Stimulated activated CD4-positive, alpha-beta T cell treated with anti-CD3 and anti-CD28 coated beads, Interleukin-1b, Interleukin-23, amount 100 ng/mL, for 4 hours (primary cell): ENCODE data around the gene NPIPB9.
"Not testable (repeated sequence)": the region's sequence is repeated elsewhere in the genome, so short reads cannot be mapped to it uniquely, and the experiment has no call there.

Experiments
- DNase-seq, 2 donors: peaks; one replicate each; pipeline ENCODE4 v3.0.0-alpha.2; 2020; ENCODE audit warnings: low read depth in 2 of 2

The NPIPB9 gene

DNA sequence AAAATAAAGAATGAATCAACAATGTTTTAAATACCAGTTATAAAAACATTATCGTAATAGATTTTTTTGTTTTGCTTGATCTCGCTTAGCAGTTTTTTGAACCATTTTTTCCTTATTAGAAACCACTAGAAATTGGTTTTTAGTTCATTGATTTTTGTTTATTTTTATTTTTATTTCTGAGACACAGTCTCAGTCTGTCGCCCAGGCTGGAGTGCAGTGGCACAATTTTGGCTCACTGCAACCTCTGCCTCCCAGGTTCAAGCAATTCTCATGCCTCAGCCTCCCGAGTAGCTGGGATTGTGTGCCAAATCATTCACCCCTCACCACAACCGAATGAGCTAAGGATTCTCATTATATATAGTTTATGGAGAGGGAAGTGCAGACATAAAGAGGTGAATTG, at the start of gene NPIPB9:
Gene NPIPB9 (plus strand): TSS at position 301 of the 400 bp plus-strand sequence.
- DNase-seq, result not testable (repeated sequence)

DNA sequence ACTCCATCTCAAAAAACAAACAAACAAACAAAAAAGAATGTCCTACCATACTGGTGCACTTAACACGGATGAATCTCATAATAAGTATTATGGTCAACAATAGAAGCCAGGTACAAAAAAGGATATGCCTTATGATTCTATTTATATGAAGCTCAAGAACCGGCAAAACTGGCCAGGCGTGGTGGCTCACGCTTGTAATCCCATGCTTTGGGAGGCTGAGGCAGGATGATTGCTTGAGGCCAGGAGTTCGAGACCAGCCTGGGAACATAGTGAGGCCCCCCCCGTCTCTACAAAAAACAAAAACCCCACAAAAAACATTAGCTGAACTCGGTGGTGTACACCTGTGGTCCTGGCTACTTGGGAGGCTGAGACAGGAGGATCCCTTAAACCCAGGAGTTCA, 47.3 kb upstream of the NPIPB9 start:
- not testable (repeated sequence) for DNase-seq

DNA sequence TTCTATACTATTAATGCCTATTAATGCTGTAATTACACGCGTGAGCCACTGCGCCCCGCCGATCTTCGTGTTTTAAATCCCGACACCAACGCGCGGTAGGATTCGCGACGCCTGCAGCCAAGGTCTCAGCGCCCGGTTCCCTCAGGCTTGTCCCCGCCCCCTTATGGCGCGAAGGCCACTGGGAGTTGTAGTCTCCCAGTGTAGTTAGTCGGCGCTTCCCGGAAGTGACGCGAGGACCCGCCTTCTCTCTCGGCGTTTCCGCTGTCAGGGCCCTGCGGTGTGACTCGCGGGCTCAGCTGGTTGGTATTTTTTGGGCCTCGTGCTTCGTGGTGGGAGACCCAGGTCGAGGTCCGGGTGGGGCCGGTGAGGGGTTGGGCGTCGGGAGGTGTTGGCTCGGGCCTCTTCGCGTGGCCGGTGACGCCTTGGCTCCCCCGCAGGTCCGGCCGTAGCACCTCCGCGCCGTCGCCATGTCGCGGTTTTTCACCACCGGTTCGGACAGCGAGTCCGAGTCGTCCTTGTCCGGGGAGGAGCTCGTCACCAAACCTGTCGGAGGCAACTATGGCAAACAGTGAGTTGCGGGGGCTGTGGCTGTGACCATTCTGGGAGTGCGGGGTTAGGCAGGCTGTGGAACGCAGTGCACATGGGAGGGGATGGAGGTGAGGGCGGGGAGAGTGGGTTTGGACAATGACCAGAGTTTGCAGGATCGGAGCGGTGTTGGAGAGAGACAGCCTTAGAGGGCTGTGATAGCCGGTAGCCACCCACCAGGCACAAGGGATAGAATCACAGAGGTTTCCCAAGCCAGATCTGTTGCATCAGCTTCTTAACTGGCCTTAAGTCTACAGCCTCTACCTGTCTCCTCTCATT, 40.1 kb upstream of the NPIPB9 start, which contains the start of gene EIF3C:
Gene EIF3C (plus strand): TSS at position 245 of the 864 bp plus-strand sequence. CDS start 223 bp downstream, at position 468.
- DNase-seq, result not testable (repeated sequence)

DNA sequence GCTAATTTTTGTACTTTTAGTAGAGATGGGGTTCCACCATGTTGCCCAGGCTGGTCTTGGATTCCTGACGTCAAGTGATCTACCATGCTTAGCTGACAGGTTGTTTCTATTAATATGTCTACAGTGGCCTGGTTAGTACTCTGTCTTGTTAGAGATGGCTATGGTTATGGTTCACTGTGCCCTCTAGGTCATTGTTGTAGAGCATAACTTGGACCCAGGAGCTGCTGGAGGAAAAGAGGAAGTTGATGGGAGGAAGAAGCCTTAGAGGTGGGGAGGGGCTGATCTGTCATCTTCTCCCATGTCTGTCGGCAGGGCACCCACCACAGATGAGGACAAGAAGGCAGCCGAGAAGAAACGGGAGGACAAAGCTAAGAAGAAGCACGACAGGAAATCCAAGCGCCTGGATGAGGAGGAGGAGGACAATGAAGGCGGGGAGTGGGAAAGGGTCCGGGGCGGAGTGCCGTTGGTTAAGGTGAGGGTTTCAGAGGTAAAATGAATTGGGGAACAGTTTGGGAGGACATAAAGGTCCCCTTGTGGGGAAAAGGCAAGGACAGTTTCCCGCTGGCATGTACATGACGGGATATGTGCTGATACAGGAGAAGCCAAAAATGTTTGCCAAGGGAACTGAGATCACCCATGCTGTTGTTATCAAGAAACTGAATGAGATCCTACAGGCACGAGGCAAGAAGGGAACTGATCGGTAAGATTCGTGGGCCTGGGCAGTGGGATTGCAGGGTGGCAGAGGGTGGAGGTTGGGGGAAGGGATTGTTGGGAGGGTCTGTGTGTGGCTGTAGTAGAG, 28.5 kb upstream of the NPIPB9 start:
- DNase-seq, result not testable (repeated sequence)

DNA sequence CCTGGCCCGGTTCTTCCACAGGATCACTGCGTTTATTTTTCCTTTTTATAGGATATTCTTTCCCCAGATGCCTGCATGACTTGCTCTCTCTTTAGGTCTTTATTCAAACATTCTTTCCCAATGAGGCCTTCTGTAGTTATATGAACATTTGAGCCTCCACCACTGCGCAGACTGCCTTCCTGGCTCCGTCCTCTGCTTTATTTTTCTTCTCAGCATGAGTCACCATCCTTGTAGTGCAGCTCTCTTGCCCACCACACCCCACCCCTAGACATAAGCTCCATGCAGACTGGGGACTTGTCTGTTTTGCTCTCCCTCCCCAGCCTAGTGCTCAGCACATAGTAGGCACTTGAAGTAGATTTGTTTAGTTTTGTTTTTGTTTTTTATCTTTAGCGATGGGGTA, 20.3 kb upstream of the NPIPB9 start:
- not testable (repeated sequence) for DNase-seq

DNA sequence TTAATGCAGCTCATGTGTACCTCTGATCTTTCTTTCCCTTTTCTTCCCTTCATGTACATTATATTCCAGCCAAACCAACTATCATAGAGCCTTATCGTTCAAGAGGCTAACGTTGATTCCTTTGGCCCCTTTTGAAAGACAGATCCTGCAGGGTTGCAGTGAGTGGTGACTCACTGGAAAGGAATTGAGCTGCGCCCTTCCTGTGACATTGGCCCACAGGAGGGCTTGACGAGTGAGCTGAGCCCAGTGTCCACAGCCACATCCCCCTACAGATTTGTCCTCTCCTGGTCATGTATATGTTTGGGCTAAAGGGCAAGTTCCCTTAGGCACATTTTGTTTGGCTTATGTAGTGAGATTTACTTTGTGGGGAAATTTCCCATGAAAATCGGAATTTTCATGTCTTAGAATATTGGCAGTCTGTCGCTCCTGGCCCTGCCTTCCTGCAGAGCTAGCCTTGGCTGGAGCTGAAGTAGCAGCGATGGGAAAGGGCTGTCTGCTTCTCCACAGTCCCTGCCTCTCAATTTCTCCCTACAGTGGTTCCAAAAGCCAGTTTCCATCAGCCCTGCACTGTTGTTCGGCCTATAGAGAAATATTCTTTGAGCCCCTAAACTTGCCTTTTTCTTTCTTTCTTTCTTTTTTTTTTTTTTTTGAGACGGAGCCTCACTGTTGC, 19.0 kb upstream of the NPIPB9 start:
- DNase-seq, result not testable (repeated sequence)

DNA sequence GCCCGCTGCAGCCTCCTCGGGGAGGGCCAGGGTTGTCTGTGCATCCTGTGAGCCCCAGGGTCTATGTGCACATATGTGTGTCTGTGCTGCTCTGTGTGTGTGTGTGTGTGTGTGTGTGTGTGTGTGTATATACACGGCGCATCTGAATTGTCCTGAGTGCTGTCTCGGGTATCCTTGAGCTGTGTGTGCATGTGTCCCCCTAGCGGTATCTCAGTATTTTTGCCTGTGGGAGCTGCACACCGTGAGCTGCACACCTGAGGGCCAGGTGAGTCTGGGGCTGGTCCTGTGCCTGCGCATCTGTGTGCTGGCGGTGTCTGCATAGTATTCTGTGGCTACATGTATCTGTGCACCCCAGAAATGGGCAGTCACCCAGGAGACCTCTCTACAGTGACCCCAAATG, 11.8 kb upstream of the NPIPB9 start:
- not testable (repeated sequence) for DNase-seq

DNA sequence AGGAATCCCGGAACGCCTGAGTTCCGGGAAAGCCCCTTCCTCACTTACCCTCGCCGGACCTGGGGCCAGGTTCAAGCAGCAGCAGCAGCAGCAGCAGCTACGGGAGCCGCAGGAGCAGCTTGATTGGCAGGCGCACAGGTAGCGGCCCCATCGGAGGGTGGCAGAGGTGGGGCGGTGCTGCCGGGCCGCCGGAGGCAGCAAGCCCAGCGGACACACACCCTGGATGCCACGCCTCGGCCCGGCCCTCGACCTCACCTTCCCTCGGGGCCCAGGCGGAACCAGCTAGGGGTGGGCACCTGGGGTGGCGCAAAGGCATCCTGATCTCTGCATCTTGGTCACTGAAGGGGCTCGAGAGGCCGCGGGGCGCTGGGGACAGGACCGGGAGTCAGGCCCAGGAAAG, 11.0 kb upstream of the NPIPB9 start:
- DNase-seq, result not testable (repeated sequence)

DNA sequence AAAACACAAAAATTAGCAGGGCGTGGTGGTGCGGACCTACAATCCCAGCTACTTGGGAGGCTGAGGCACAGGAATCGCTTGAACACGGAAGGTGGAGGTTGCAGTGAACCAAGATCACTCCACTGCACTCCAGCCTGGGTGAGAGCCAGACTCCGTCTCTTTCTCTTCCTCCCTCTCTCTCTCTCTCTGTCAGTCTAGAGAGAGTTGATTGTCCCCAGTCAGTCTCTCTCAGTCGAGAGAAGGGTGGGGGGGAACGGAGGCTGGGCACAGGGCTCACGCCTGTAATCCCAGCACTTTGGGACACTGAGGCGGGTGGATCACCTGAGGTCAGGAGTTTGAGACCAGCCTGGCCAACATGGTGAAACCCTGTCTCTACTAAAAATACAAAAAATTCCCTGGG, 10.3 kb upstream of the NPIPB9 start:
- not testable (repeated sequence) for DNase-seq

DNA sequence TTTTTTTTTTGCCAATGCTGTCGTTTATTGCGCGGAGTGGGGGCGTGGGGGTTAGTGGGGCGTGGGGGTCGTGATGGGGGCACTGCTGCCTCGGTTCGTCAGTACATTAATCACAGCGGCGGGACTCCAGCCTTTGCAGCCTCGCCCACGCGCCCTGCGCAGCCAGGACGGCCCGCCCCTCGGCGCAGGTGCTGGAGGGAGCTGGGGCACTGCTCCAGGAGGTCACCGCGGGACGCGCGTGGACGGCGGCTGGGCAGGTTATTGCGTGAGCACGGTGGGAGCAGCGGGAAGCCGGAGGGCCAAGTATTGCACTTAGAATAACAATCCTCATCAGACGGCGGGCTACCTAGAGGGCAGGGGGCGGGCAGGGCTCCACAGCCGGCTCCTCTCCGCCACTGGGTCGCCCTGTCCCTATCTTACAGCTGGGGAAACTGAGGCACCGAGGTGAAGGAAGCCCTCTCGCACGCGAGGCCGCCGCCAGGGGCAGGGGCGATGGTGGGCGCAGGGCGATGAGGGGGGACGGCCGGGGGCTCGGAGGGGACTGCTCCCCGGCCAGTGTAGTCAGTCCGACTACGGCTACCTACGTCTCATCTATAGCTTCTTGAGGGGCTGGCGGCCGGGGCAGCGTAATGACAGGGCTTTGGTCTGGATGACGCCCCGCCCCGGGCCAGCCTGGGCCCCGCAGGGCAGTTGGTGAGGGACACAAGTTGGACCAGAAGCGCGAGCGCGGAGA, 4.8 kb upstream of the NPIPB9 start:
- not testable (repeated sequence) for DNase-seq

DNA sequence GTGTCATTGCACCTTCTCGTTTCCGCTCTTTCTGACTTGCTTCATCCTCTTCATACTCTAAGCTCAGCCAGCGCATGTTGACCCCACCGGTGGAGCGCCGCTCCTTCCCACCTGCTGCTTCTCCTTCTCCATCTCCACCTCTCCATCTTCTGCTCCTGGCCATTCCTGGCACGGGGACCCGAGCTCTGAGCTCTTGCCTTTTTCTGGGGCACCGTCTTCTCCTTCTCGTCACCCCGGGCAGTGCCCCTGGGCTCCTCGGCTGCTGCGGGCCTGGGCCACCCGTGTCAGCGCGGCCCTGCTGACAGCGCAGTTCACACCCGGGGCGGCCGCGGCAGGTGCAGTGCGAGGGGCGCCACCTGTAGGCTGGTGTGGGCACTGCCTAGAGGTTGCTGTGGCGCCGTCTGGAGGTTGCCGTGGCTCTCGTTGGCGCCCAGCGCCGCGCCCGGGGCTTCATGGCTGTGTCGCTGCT, 1.6 kb upstream of the NPIPB9 start:
- peak in 1 of 2 donors; percentile 32 for DNase-seq

DNA sequence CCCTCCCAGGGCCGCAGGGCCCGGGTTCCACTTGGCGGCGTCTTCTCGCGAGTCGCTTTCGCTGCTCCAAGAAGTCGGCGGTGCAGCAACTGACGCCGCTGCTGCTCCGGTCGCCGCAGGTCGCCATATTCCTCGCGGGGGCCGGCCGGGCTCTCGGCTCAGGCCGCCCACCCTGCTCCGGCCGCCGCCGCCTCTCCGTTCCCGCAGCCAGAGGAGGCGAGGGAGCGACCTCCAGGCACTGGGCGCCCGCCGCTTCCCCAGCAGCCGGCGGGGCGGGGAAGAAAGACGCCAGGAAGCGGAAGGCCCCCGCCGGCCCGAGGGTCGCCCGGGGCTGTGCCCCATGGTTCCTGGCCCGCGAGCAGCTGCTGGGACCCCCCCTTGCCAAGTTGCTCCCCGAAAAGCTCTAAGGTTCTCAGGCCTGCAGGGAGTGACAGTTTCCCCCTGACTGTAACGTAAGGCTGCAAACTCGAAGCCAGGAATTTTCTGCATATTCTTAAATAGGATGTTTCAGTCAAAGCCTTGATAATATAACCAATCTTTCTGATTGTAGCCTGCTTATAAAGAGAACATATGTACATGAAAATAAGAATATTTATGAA, 1.0 kb upstream of the NPIPB9 start:
- DNase-seq, result not testable (repeated sequence)

DNA sequence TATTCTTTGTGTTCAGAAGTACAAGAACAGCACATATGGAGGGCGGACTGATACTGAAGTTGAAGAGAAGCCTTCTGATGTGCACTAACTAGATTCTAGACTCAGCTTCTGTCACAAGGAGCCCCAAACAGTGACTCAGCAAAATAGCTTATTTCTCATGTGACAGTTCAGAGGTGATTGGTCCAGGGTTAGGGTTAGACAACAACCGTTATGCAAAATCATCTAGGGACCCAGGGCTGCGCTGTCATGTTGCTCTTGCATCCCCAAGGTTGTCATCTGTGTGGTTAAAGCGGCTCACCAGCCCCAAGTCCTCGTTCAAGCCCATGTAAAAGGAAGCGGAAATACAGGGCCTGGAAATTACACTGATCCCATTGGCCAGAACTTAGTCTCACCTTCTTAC, 30.1 kb downstream of the NPIPB9 start:
- not testable (repeated sequence) for DNase-seq

DNA sequence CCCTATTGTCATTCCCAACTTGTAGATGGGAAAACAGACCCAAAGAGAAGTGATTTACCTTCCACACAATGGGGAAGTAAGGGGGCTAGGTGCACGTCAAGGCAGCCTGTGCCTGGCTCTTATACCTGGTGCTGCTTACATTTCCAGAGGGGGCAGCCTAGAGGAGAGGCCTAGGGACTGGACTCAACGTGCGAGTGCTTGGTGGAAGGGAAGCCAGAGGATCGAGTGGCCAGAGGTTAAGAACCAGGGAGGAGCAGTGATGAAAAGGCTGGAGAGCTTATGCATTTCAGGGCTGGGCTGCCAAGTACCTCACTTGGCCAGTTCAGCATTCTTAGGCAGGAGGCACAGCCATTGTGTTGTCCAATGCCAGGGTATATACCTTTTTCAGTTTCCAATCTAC, 30.8 kb downstream of the NPIPB9 start:
- DNase-seq, result not testable (repeated sequence)

DNA sequence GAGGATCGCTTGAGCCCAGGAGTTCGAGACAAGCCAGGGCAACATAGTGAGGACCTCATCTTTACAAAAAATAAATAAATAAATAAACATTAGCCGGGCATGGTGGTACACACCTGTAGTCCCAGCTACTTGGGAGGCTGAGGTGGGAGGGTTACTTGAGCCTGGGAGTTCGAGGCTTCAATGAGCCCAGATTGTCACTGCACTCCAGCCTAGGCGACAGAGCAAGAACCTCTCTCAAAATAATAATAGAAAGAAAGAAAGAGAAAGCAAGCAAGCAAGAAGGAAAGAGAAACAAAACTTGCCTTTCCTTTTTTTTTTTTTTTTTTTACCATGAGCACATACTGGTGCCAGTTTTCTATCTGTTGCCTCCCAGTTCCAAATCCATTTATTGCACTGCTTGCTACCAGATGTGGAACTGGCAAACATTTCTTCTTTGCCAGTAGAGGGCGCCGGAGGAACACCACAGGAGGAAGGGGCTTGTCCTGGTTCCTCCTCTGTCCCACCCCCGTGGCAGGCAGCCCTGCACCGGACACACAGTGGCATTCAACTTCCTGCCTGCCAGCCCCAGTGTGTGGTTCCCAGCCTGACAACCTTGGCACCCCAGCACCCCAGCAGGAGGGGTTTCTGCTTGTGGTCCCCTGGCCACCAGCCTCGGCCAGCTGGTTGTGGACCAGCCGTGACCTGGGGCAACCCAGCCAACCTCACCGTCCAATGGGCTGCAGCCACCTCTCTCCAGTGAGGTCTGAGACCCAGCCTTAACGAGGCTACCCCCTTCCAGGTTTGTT, 50.8 kb downstream of the NPIPB9 start:
- peak; percentile 17 to 71 for DNase-seq

DNA sequence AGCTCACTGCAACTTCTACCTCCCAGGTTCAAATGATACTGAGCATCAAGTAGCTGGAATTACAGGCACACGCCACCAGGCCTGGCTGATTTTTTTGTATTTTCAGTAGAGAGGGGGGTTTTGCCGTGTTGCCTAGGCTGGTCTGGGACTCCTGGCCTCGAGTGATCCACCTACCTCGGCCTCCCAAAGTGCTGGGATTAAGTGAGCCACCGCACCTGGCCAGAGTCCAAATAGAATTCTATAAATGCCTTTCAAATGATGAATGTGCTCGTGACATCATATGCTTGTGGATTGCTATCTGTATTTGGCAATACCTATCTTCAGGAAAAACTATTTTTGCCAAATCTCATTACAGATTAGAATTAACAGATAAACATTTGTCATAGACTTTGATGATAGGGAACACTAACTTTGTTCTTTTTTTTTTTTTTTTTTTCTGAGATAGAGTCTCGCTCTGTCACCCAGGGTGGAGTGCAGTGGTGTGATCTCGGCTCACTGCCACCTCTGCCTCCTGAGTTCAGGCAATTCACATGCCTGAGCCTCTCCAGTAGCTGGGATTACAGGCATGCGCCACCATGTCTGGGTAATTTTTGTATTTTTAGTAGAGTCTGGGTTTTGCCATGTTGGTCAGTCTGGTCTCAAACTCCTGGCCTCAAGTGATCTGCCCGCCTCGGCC, 56.0 kb downstream of the NPIPB9 start:
- not testable (repeated sequence) for DNase-seq

DNA sequence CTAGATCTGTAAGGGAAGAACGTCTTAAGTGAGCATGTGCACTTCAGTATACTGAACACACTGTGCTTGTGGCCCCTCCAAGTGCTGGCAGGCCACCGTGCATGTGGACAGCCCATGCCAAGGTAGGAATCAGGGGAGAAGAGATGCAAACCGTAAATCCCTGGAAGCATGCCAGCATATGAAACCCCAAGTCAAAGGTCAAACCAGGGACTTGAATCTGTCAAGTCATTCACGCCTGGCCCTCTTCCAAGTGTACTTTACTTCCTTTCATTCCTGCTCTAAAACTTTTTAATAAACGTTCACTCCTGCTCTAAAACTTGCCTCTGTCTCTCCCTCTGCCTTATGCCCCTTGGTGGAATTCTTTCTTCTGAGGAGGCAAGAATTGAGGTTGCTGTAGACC, 68.4 kb downstream of the NPIPB9 start:
- DNase-seq, result no peak

DNA sequence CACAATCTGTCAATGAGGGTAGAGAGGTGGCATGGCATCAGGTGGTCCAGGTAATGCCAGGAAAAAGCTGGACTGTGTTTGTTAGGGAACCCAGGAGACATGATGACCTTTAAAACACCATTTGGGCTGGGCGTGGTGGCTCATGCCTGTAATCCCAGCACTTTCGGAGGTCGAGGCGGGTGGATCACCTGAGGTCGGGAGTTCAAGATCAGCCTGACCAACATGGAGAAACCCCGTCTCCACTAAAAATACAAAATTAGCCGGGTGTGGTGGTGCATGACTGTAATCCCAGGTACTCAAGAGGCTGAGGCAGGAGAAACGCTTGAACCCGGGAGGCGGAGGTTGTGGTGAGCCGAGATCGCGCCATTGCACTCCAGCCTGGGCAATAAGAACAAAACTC, 69.0 kb downstream of the NPIPB9 start:
- DNase-seq, result not testable (repeated sequence)

DNA sequence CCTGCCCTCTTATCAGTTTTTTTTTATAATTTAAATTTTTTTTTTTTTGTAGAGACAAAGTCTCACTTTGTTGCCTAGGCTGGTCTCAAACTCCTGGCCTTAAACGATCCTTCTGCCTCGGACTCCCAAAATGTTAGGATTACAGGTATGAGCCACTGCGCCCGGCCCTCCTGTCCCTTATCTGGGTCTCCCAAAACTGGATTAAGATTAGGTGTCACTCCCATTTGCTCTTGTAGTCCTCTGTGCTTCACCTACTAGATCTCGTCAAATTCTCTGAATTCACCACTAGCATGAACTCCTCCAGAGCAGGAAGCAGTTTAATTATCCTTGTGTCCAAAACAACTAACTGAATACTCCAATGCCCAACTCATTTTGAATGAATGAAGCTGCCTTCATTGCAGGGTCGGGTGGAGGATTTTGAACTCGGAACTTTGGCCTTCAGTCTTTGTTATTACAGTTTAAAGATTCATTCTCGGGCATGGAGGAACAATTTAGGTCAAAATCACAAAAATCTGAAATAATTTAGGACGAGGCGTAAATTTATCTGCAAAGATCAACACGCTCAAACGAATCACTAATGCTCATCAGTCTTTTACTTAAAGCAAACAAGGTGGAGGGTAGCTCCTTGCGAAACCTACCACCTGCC, 70.4 kb downstream of the NPIPB9 start:
- no peak for DNase-seq
